LNCAP (cell line): ENCODE measurements around the gene GPBAR1.

Experiments used
- CTCF ChIP-seq: fragments of 450-650 bp; IDR thresholded peaks from 2 replicates; pipeline ENCODE4 v1.5.1; 2017; ENCODE audit warnings: mild to moderate bottlenecking

Gene GPBAR1

GRCh38 chr2:218278531-218279360 lies 17.9 kb downstream of the GPBAR1 start:
- TF ChIP-seq CTCF = no peak

GRCh38 chr2:218280260-218280870 lies 19.6 kb downstream of the GPBAR1 start:
- no peak for TF ChIP-seq CTCF

GRCh38 chr2:218281449-218281848 lies 20.6 kb downstream of the GPBAR1 start:
- TF ChIP-seq CTCF = no peak

- TF ChIP-seq CTCF = no peak
These were observed 21.6 kb downstream of the GPBAR1 start for GRCh38 chr2:218282173-218282991.

GRCh38 chr2:218284106-218284811 lies 23.4 kb downstream of the GPBAR1 start:
- no peak for TF ChIP-seq CTCF

GRCh38 chr2:218285604-218286003 lies 24.8 kb downstream of the GPBAR1 start:
- no peak for TF ChIP-seq CTCF
